Measurements from ENCODE around the gene PEF1. TPM values are rescaled to one million over a fixed set of nuclear protein-coding genes. Genes with fewer than 3 reads are reported as not detected.

Gene PEF1
- total and polyA plus RNA-seq, 2 of the 8 experiments (the other 6 are each of a cell fraction or from before 2014, with no cell fraction given), result 35.2 to 69.2 TPM

- H3K9ac ChIP-seq (replicated peaks in 1 of 4; ENCODE audit: extremely low read depth in 1 of 4, low read depth in 3 of 4, low read length in 3 of 4), result no peak overlapping the region
- no peak overlapping the region for H2BK5ac ChIP-seq (ENCODE audit: low read depth, low read length)
- H2AFZ ChIP-seq (ENCODE audit: low read length), result no peak overlapping the region
- FAIRE-seq (no peak), DNase-seq (ENCODE audit: low read depth in 1 of 2, low spot score in 2 of 2) (no peak)
- H3K56ac ChIP-seq (replicated peaks; ENCODE audit: insufficient read length, low read depth, low read length), result no peak overlapping the region
- CTCF ChIA-PET (ENCODE audit: partially characterized antibody), result interaction anchor here (0.8 to 1.2 kb wide), 5 partner anchors 13 to 206 kb away, joined by 3 read pairs; no protein-coding TSS in a partner anchor
- no peaks in the 10 kb centered on the region for H4K20me1 ChIP-seq (replicated peaks in 1 of 2; ENCODE audit: control insufficient read depth in 1 of 2, insufficient read depth in 2 of 2, low read length in 2 of 2)
- POLR2A ChIA-PET (ENCODE audit: partially characterized antibody), result interaction anchor here (0.8 kb wide), 1 partner anchor 16 kb away, joined by 3 read pairs; no protein-coding TSS in a partner anchor
- H4K5ac ChIP-seq (ENCODE audit: insufficient read length, low read depth, low read length), result no peak overlapping the region
- no peak overlapping the region for H2BK15ac ChIP-seq (ENCODE audit: low read length)
- H3K4me1 ChIP-seq (replicated peaks in 1 of 4; ENCODE audit: control insufficient read depth in 3 of 4, insufficient read depth in 4 of 4, low read length in 3 of 4), result no peaks in the 10 kb centered on the region
- no peak overlapping the region for H3K27ac ChIP-seq (ENCODE audit: low read depth, low read length)
- H2BK12ac ChIP-seq (ENCODE audit: low read depth, low read length), result no peak overlapping the region
- H3K36me3 ChIP-seq (ENCODE audit: control insufficient read depth in 2 of 4, insufficient read depth in 4 of 4, low read length in 3 of 4), result no peaks in the 10 kb centered on the region
- H3K23ac ChIP-seq (ENCODE audit: insufficient read length), result no peak overlapping the region
- no peak overlapping the region for H3K4me3 ChIP-seq (ENCODE audit: extremely low read depth in 1 of 4, insufficient read depth in 2 of 4, low read depth in 3 of 4, low read length in 4 of 4)
- 97% methylated on average over 2 of the region's 2 CpGs; no CpG with 5 or more reads in 1 of the 2 experiments for WGBS, 2 experiments (ENCODE audit: extremely low coverage in 1 of 2, insufficient coverage in 1 of 2, insufficient read length in 1 of 2, insufficient replicate concordance in 2 of 2, low coverage in 1 of 2, low lambda C conversion rate in 2 of 2, missing lambda C conversion rate in 1 of 2)
- no peak overlapping the region for H2AK5ac ChIP-seq (ENCODE audit: low read depth, low read length)
- no peaks in the 10 kb centered on the region for H3K79me2 ChIP-seq (ENCODE audit: control insufficient read depth in 1 of 2, insufficient read depth in 2 of 2, low read length in 2 of 2)
- H3K4me2 ChIP-seq (ENCODE audit: insufficient read depth in 1 of 2, low read depth in 2 of 2, low read length in 2 of 2), result no peak overlapping the region
- no peaks in the 10 kb centered on the region for H3K79me1 ChIP-seq (ENCODE audit: low read depth, low read length)
- no peak overlapping the region for H4K91ac ChIP-seq (replicated peaks; ENCODE audit: insufficient read length, low read length)
- no peak overlapping the region for H2BK20ac ChIP-seq (ENCODE audit: low read length)
- no peaks in the 10 kb centered on the region for H3K23me2 ChIP-seq (ENCODE audit: low read depth, low read length)
- no peak overlapping the region for H4K8ac ChIP-seq (ENCODE audit: extremely low read depth, insufficient read depth, low read length)
- no peak overlapping the region for H3K4ac ChIP-seq (replicated peaks; ENCODE audit: insufficient read length, low read depth, low read length)
- no peak overlapping the region for H2BK120ac ChIP-seq (replicated peaks; ENCODE audit: low read depth, low read length)
- H3K14ac ChIP-seq (ENCODE audit: insufficient read length), result no peak overlapping the region
- H3K9me3 ChIP-seq (ENCODE audit: insufficient read depth in 2 of 2, low read depth in 1 of 2, low read length in 1 of 2), result no peaks in the 10 kb centered on the region
- no peaks in the 10 kb centered on the region for H3K27me3 ChIP-seq (replicated peaks in 1 of 4; ENCODE audit: control insufficient read depth in 3 of 4, extremely low read depth in 1 of 4, insufficient read depth in 3 of 4, low read length in 3 of 4)
- TF ChIP-seq ZNF274 (IDR thresholded peaks at IDR 0.05; ENCODE audit: borderline replicate concordance, extremely low read depth, low read length), result no peak
- TF ChIP-seq CTBP2 (IDR thresholded peaks at IDR 0.05; ENCODE audit: borderline replicate concordance, insufficient read depth, insufficient read length, low read length), result no peak
- TF ChIP-seq NRF1 (IDR thresholded peaks at IDR 0.05; ENCODE audit: low read depth, low read length), result no peak
- TF ChIP-seq SUZ12 (IDR thresholded peaks at IDR 0.05; ENCODE audit: low read length), result no peak
- no peak overlapping the region for H3K18ac ChIP-seq (ENCODE audit: extremely low read depth, low read length)
Measured at GRCh38 chr1:31600641-31601040, 44.0 kb downstream of the PEF1 start.
